Raji (cell line): ENCODE data around the gene FBXW5.

Experiments used
- POLR2A ChIP-seq: IDR thresholded peaks from 2 replicates; pipeline ENCODE4 v1.6.1; 2011; ENCODE audit warnings: low read depth, low read length, control low read depth; ENCODE audit not compliant: insufficient read depth

The FBXW5 gene

DNA sequence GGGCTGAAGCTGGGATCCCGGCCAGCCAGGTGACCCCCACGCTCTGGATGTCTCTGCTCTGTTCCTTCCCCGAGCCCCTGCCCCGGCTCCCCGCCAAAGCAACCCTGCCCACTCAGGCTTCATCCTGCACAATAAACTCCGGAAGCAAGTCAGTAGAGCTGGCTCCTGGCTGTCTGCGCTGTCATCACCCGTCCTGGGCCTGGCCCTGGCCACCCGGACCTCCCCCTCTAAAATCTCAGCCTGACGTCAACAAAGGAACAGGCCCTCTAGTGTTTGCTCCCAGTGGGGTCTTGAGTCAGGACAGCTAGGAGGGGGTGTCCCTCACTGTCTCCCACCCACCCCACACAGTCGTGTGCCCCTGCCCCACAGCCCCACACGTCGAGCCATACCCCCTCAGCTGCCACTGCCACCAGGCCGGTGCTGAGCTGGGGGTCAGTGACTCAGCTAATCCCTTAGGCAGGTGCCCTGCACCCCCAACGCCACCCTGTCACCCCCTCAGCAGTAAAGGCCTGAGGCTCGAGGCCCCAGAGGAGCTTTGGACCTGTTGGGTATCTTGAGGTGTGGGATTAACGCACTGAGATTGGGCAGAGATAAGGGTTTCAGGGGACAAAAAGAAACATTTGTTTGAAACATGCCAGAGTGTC is 37.2 kb upstream of the FBXW5 start:
- TF ChIP-seq POLR2A = no peak

DNA sequence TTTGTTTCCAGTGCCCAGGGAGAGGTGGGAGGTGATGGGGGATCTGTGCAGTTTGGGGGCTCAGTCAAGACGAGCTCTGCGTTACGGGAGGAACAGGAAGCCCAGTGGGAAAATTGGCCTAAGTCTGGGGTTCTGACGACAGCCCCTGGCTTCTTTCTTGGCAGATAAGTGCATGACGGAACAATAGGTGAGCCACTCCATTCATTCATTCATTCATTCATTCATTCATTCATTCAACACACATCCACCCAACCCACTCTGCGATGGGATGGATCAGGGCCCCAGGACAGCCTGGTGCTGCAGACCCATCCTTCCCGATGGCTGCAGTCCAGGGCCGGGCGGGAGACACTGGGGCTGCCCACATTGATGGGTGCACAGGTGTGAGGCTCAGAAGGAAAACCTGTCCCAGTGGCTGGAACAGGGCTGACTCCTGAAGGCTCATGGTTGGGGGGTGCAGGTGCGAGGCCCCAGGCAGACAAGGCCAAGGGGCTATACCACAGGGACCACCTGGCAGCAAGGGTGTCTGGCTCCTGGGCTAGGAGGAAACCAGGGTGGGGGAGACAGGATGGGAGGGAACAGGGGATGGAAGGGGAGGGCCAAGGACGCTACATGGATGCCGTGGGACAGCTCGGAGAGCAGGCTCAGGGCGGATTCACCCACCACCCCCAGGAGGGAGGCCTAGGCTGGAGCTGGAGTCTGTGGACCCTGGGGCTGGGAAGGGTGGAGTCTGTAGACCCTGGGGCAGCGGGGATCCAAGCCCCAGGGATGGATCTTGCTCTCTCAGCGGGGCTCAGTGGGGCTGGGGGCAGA is 36.3 kb upstream of the FBXW5 start:
- no peak for TF ChIP-seq POLR2A

DNA sequence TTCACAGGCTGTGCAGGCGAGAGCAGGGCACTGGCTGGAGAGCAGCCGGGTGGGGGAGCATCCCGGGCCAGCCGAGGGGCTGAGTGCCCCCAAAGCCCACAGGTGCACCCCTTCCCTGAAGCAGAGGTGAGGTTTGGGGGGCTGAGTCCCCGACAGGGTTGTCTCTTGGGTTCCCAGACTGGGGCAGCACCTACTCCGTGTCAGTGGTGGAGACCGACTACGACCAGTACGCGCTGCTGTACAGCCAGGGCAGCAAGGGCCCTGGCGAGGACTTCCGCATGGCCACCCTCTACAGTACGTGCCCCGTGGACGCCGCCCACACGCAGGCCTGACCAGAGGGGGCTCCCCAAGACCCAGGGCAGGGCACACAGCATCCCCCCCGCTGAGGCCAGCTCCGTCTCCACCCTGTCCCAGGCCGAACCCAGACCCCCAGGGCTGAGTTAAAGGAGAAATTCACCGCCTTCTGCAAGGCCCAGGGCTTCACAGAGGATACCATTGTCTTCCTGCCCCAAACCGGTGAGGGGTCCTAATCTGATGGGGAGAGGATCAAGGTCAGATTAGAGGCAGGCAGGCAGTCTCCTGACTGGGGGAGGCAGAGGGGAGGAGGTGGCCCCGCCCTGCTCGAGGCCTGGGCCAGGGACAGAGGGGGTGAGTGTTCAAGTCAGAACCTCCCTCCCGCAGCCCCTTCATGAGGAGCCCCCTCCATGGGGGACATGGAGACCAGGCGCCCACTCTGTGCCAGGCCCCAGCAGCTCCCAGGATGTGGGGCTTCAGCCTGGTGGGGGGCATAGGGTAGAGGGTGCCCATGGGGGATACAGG is 35.4 kb upstream of the FBXW5 start:
- TF ChIP-seq POLR2A = no peak

DNA sequence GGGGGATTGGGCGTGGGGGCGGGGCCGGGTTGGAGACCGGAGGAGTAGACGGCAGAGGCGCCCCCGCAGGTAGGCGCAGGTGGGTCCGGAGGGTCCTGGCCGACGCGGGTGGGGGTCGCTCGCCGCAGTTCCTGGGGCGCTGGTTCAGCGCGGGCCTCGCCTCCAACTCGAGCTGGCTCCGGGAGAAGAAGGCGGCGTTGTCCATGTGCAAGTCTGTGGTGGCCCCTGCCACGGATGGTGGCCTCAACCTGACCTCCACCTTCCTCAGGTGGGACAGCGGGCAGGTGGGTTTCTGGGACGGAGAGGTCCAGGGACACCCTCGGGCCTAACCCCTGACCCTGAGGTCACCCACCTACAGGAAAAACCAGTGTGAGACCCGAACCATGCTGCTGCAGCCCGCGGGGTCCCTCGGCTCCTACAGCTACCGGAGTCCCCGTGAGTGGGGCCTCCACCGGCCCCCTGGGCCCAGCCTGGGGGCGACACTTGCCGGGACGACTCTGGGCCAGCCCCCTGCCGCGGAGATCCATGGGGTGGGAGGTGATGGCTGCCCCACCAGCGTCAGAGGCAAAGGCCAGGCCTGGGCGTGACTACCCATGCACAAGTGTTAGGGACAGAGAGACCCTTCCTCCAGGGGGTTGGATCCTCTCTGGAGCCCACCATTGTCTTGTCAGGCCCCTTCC is 34.5 kb upstream of the FBXW5 start:
- no peak for TF ChIP-seq POLR2A

DNA sequence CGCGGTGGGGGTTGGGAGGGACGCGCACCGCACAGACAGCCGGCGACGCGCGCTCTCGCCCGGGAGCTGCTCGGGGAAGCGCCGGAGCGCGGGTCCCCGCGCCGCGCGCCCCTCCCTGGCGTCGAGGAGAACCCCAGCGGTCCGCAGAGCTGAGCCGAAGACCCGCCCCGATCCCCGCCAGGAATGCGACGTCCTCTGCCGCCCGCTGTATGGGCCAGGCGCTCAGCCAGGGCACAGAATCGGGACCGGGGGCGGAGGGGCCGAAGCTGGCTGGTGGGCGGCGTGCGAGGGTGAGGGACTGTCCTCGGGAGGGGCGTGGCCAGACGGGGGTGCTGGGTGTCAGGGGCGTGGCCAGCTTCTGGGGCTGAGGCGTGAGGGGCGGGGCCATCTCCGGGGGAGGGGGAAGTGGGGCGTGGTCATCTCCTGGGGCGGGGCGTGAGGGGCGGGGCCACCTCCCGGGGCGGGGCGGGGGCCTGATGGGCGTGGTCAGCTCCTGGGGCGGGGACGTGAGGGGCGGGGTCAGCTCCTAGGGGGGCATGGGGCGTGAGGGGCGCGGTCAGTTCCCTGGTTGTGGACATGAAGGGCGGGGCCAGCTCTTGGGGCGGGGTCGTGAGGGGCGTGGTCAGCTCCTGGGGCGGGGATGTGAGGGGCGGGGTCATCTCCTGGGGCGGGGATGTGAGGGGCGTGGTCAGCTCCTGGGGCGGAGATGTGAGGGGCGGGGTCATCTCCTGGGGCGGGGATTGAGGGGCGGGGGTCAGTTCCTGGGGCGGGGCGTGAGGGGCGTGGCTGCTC is 33.7 kb upstream of the FBXW5 start:
- TF ChIP-seq POLR2A = no peak

DNA sequence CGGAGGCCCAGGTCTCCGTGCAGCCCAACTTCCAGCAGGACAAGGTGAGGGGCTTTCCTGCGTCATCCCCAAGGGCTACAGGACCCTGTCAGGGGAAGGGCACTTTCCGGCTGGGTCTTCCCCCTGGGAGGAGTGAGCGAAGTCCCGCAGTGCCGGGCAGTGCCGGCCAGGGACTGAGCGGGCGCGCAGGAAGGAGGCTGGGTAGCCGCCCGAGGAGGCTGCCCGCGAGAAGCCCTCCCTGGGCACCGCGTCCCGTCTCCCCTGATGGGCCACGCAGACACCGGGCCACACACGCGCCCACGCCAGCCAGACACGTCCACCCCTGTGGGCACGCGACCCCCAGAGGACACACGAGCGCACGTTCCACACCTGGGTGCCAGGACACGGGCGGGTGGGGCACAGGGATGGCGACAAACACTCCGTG is 33.1 kb upstream of the FBXW5 start:
- no peak for TF ChIP-seq POLR2A

DNA sequence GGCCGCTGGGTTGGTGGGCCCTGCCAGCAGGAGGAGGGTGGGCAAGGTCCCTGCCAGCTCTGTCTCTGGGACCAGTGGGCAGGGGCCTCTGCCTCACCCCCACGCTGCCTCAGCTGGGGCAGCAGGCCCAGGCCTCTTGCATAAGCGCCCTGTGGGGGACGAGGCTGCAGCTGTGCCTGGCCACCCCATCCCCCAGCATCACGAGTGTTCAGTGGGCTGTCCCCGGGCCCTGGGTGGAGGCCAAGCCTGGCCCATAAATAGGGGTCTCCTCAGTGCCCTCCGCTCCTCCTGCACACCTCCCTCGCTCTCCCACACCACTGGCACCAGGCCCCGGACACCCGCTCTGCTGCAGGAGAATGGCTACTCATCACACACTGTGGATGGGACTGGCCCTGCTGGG is 32.7 kb upstream of the FBXW5 start, which contains the start of gene PTGDS:
Gene PTGDS (plus strand): TSS at position 282 of the 400 bp plus-strand sequence. CDS start 75 bp downstream, at position 357.
- TF ChIP-seq POLR2A = no peak

DNA sequence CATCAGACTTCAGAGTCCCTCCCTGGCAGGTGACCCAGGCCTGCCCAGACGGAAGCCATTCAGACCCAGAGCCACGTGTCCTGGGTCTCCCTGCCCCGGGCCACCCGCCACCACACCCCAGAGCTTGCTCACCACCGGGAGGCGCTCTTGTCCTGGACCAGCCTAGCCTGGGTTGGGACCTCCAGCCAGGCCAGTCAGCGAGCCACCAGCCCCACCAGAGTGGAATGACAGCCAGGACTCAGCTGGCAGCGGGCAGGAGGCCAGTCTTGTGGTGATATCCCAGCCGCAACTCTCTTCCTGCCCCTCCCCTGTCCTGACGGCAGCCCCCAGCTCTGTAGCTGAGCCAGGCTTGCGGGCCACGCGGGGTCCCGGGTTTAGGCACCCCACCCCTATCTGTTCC is 31.1 kb upstream of the FBXW5 start:
- no peak for TF ChIP-seq POLR2A

DNA sequence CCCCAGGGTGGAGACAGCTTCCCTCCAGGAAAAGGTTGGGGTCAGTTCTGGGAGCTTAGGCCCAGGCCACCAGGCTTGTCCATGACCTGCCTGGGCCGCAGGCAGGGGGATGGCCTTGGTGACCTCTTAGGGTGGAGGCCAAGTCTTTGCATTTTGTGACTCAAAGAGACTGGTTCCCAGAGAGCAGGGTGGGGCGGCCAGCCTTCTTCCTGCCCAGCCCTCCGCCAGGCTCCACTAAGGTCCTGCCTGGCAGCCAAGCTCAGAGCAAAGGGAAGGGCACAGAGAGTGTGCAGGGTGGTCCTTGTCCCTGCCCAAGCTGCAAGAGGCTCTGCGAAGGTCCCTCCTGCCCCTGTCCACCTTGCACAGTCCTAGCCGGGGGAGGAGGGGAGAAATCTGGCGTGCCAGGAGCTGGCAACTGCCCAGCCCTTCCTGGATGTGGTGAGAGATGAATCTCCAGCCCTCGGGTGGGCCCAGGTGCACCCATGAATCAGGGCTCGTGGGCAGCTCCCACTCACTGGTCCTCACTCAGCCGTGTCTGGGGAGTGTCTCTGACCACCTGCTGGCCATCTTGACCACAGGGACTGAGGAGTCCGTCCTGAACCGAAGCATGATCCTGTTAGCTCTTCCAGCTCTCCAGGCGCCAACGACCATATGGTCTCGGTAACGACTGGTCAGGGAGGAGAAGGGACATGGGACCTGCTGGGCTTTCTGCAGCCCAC is 30.4 kb upstream of the FBXW5 start:
- TF ChIP-seq POLR2A = no peak

DNA sequence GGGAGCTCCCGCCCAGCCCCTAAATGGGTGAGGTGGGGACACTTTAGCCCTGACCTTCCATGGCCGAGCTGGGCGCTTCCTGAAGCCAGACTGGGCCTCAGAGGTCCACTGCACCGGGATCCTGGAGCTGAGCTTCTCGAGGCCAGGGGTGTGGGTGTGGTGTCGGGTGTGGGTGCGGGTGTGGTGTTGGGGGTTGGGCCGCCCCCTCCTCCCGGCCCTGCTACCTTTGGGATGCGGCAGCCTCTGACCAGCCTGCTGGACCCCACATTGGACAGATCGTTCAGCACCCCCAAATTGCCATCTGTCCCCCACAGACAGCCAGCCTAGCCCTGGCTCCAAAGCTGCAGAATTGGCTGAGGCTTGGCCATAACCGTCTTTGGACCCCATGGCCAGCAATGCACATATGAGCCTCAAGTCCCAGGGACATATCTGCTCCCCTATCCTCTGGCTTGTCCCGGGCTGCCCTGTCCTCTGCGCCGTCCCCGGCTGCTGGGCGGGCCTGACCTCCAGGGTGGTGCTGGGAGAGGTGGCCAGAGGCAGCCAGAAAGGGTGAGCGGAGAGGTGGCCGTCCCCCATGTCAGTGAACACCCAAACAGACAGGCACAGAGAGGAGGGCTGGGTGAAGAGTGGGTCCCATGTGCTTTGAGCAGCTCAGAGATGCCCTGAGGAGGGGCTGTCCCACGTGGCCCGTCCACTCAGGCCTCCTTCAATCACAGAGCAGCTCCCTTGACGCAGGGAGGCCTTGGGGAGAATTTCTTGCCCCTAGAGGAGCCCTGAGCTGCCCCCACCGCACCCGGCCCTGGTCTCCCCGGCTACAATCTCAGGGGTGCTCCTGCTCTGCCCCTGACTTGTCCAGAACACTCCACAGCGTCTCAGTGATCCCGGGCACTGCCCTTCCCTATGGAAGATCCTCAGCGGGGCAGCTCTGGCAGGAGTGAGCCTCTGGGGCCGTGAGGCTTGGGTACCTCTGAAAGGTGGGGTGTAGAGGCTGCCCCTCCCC is 29.4 kb upstream of the FBXW5 start:
- TF ChIP-seq POLR2A = no peak

DNA sequence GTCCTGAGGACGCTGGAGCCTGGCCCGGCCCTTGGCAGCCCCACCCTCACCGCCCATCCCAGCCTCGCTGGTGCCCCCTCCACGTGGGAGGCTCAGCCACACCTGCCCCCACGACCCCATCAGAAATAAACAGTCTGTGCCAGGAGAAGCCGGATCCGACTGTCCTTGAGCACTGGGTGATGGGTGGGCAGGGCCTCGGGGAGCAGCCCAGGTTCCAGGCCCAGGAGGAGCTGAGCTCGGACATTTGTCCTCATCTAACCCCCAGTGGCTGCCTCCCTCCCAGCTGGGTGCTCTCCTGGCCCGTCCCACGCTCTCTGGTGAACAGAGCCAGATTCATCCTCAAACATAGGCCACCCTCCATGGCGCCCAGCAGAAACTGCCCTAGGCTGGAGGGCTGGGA is 28.2 kb upstream of the FBXW5 start:
- TF ChIP-seq POLR2A = no peak

DNA sequence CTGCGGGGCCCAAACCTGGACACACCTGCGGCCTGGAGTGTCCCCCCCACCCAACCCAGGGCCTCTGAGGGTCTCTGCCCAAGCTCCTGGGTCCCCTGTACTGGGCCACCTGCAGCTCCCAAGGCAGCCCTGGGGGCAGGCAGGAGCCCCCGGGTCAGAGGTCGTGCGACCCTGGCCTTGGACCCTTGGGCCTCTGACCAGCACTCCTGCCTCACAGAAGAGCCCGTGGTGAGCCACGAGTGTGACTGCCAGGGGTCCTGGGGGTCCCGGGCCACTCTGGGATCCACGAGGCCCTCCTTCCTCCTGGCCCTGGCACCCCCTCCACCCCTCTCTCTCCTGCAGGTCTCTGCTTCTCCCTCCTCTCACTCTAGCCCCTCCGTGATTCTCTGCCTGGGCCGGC is 27.8 kb upstream of the FBXW5 start:
- no peak for TF ChIP-seq POLR2A

DNA sequence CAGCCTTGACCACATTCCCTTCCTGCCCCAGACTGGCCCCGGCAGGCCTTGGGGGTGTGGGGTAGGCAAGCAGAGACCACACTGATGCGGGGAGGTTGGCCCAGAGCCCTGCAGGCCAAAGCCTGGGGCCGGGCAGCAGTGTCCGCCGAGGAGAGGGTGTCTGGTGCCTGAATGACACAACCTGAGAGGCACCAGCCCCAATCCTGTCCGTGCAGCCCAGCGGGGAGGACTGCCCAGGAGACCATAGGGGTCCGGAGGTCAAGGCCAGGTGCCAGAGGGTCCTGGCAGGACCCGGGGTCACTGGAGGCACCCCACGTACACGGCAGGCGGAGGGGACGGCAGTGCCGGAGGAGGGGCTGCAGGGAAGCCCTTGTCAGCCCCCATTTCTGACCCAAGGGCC is 27.2 kb upstream of the FBXW5 start:
- TF ChIP-seq POLR2A = no peak

DNA sequence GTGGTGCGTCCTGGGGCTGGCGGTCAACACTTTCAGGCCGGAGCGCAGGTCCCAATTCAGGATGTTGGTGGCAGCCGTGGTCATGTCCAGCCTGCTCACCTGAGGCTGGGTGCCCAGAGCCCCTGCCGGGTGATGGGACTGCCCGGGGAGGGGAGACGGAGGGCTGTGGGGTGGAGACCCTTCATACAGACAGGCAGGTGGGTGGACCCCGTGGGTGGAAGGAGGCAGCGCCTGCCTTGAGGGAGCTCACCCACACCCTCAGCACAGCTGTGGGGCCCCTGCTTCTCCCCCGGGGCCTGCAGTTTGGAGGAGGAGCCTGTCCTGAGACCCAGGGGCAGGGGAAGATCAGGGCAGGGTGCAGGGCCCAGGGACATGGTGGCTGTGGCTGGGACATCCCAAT is 25.8 kb upstream of the FBXW5 start:
- no peak for TF ChIP-seq POLR2A
